ENCODE measurements around the gene TENT4B.
"Not testable (repeated sequence)": the region's sequence is repeated elsewhere in the genome, so short reads cannot be mapped to it uniquely, and the experiment has no call there.

Gene TENT4B

GRCh38 chr16:50152807-50153595 is at the start of gene TENT4B:
TENT4B (plus strand) TSS chr16:50153306; CDS start chr16:50153622, 316 bp downstream.
- peak; percentile 61 for DNase-seq (ENCODE audit: low read depth)

GRCh38 chr16:50103764-50104163 is 49.3 kb upstream of the TENT4B start:
- DNase-seq (ENCODE audit: low read depth) = no peak

- no peak for DNase-seq (ENCODE audit: low read depth)
Measured at GRCh38 chr16:50114357-50115129, 38.6 kb upstream of the TENT4B start.

GRCh38 chr16:50120711-50121110 is 32.4 kb upstream of the TENT4B start:
- no peak for DNase-seq (ENCODE audit: low read depth)

GRCh38 chr16:50121278-50121677 is 31.8 kb upstream of the TENT4B start:
- no peak for DNase-seq (ENCODE audit: low read depth)

- DNase-seq (ENCODE audit: low read depth) = no peak
Measured at GRCh38 chr16:50121721-50122445, 31.2 kb upstream of the TENT4B start.

GRCh38 chr16:50123417-50123816 is 29.7 kb upstream of the TENT4B start:
- DNase-seq (ENCODE audit: low read depth) = no peak

- DNase-seq (ENCODE audit: low read depth) = no peak
Measured at GRCh38 chr16:50124769-50125168, 28.3 kb upstream of the TENT4B start.

GRCh38 chr16:50126183-50126582 is 26.9 kb upstream of the TENT4B start:
- no peak for DNase-seq (ENCODE audit: low read depth)

GRCh38 chr16:50132571-50132970 is 20.5 kb upstream of the TENT4B start:
- not testable (repeated sequence) for DNase-seq (ENCODE audit: low read depth)

GRCh38 chr16:50133214-50133613 is 19.9 kb upstream of the TENT4B start:
- DNase-seq (ENCODE audit: low read depth) = no peak

- DNase-seq (ENCODE audit: low read depth) = no peak
Measured at GRCh38 chr16:50136399-50136798, 16.7 kb upstream of the TENT4B start.

- DNase-seq (ENCODE audit: low read depth) = no peak
Measured at GRCh38 chr16:50137268-50137667, 15.8 kb upstream of the TENT4B start.

GRCh38 chr16:50139580-50139979 is 13.5 kb upstream of the TENT4B start:
- DNase-seq (ENCODE audit: low read depth) = no peak

GRCh38 chr16:50144211-50144610 is 8.9 kb upstream of the TENT4B start:
- no peak for DNase-seq (ENCODE audit: low read depth)

GRCh38 chr16:50146479-50147435 is 6.3 kb upstream of the TENT4B start:
- DNase-seq (ENCODE audit: low read depth) = no peak

- DNase-seq (ENCODE audit: low read depth) = no peak
Measured at GRCh38 chr16:50151322-50151721, 1.8 kb upstream of the TENT4B start.

GRCh38 chr16:50151756-50152155 is 1.4 kb upstream of the TENT4B start:
- no peak for DNase-seq (ENCODE audit: low read depth)

GRCh38 chr16:50152351-50152806 is 727 bp upstream of the TENT4B start:
- peak; percentile 31 for DNase-seq (ENCODE audit: low read depth)

GRCh38 chr16:50153596-50154419 is 702 bp downstream of the TENT4B start:
- DNase-seq (ENCODE audit: low read depth) = peak; percentile 15

Data from stimulated activated CD8-positive, alpha-beta memory T cell treated with anti-CD3 and anti-CD28 coated beads, Interleukin-15, amount 100 ng/mL, for 24 hours (primary cell).